ENCODE measurements around the gene FGD2. TPM values are rescaled to one million over a fixed set of nuclear protein-coding genes. Genes with fewer than 3 reads are reported as not detected.

FGD2 gene
- total RNA-seq (10 to 100 TPM in 1 of 5 donors, 1 to 10 TPM in 4; 2.8 to 11.1 (median 3.3) TPM), total RNA-seq (0.59 to 7.4 (median 1.5) reads per million in 29 experiments)
- 5.8 TPM for total RNA-seq (2013)

- Histone ChIP-seq H3K27ac (ENCODE audit: low read length) (peak within 1 kb of the TSS; percentile 34), H3K9me3 (no peaks in the 10 kb centered on the region), H3K36me3 (ENCODE audit: control insufficient read depth in 2 of 2, extremely low read depth in 1 of 2, insufficient read depth in 1 of 2, low read length in 1 of 2) (no peaks in the 10 kb centered on the region), H3K4me1 (ENCODE audit: control insufficient read depth in 1 of 2, extremely low read depth in 1 of 2, insufficient read depth in 2 of 2, low read length in 2 of 2) (peaks cover 0 to 32% of the 10 kb centered on the region in 2 experiments), H3K4me3 (ENCODE audit: control insufficient read depth in 1 of 2, extremely low read depth in 1 of 2, low read length in 1 of 2) (peak within 1 kb of the TSS in 1 of 2 donors; percentile 27), H3K27me3 (replicated peaks in 1 of 2; ENCODE audit: control insufficient read depth in 2 of 2, extremely low read depth in 1 of 2, insufficient read depth in 2 of 2, low read length in 1 of 2) (peaks cover 0 to 3% of the 10 kb centered on the region in 2 experiments)
- H3K9me3 Mint-ChIP-seq, result no peaks in the 10 kb centered on the region
- H3K4me3 Mint-ChIP-seq, result peak within 1 kb of the TSS; percentile 34 to 76 (median 49)
- peak within 1 kb of the TSS; percentile 73 to 81 for H3K27ac Mint-ChIP-seq
- POLR2A ChIA-PET, result no interaction called here
- H3K27me3 Mint-ChIP-seq, result no peaks in the 10 kb centered on the region
- ATAC-seq (replicated peaks in 1 of 4) (no peak), DNase-seq (peak in 1 of 35 experiments; percentile 39)
- no peaks in the 10 kb centered on the region for H3K36me3 Mint-ChIP-seq
- H3K4me1 Mint-ChIP-seq, result peaks cover 13 to 29% (median 21%) of the 10 kb centered on the region in 3 donors
- CTCF ChIA-PET, result interaction anchor here (0.6 to 2.6 kb wide), 4 partner anchors 12 to 120 kb away, joined by 3 to 13 read pairs (median 4); no protein-coding TSS in a partner anchor
- 65% methylated on average over 3 of the region's 14 CpGs for WGBS (ENCODE audit: insufficient coverage)
Observed at GRCh38 chr6:37005061-37005810, at the start of gene FGD2. Gene FGD2, plus strand, starts transcription at chr6:37005655. Its CDS starts 163 bp downstream, at chr6:37005818.

GRCh38 chr6:36955671-36956445, 49.6 kb upstream of the FGD2 start:
- Mint-ChIP-seq H3K4me3 (peak overlapping the region; percentile 73 to 81 (median 79)), H3K36me3 (no peaks in the 10 kb centered on the region), H3K27me3 (no peaks in the 10 kb centered on the region), H3K9me3 (no peaks in the 10 kb centered on the region), H3K4me1 (peaks cover 45 to 52% (median 50%) of the 10 kb centered on the region in 3 donors), H3K27ac (peak overlapping the region; percentile 86 to 88)
- ChIA-PET CTCF (interaction anchor here in 1 of 2 donors (1.2 kb wide), 1 partner anchor 255 kb away, joined by 3 read pairs; no protein-coding TSS in a partner anchor), POLR2A (interaction anchor here in 1 of 2 donors (0.9 to 1.3 kb wide), 2 partner anchors 9 to 10 kb away, joined by 3 read pairs; no protein-coding TSS in a partner anchor)
- peak; percentile 32 to 68 (median 52) for ATAC-seq (replicated peaks in 1 of 4)
- H3K27me3 ChIP-seq (replicated peaks in 1 of 2; ENCODE audit: control insufficient read depth in 2 of 2, extremely low read depth in 1 of 2, insufficient read depth in 2 of 2, low read length in 1 of 2), result no peaks in the 10 kb centered on the region
- peaks cover 24 to 57% of the 10 kb centered on the region in 2 experiments for H3K4me1 ChIP-seq (ENCODE audit: control insufficient read depth in 1 of 2, extremely low read depth in 1 of 2, insufficient read depth in 2 of 2, low read length in 2 of 2)
- H3K9me3 ChIP-seq, result no peaks in the 10 kb centered on the region
- H3K36me3 ChIP-seq (ENCODE audit: control insufficient read depth in 2 of 2, extremely low read depth in 1 of 2, insufficient read depth in 1 of 2, low read length in 1 of 2), result no peaks in the 10 kb centered on the region
- WGBS (ENCODE audit: insufficient coverage), result 73% methylated on average over 7 of the region's 9 CpGs
- no peak overlapping the region for H3K27ac ChIP-seq (ENCODE audit: low read length)
- DNase-seq, result no peak
- peak overlapping the region; percentile 33 to 34 for H3K4me3 ChIP-seq (ENCODE audit: control insufficient read depth in 1 of 2, extremely low read depth in 1 of 2, low read length in 1 of 2)

- peaks cover 24 to 62% of the 10 kb centered on the region in 2 experiments for H3K4me1 ChIP-seq (ENCODE audit: control insufficient read depth in 1 of 2, extremely low read depth in 1 of 2, insufficient read depth in 2 of 2, low read length in 2 of 2)
- DNase-seq (no peak), ATAC-seq (replicated peaks in 1 of 4) (no peak)
- H3K36me3 Mint-ChIP-seq, result no peaks in the 10 kb centered on the region
- H3K9me3 ChIP-seq, result no peaks in the 10 kb centered on the region
- H3K4me1 Mint-ChIP-seq, result peaks cover 50 to 58% (median 56%) of the 10 kb centered on the region in 3 donors
- no peak overlapping the region for H3K27ac ChIP-seq (ENCODE audit: low read length)
- no peaks in the 10 kb centered on the region for H3K9me3 Mint-ChIP-seq
- no peak overlapping the region for H3K4me3 ChIP-seq (ENCODE audit: control insufficient read depth in 1 of 2, extremely low read depth in 1 of 2, low read length in 1 of 2)
- CTCF ChIA-PET, result interaction anchor here in 1 of 2 donors (1.2 kb wide), 1 partner anchor 254 kb away, joined by 3 read pairs; no protein-coding TSS in a partner anchor
- no peaks in the 10 kb centered on the region for H3K27me3 Mint-ChIP-seq
- no peaks in the 10 kb centered on the region for H3K36me3 ChIP-seq (ENCODE audit: control insufficient read depth in 2 of 2, extremely low read depth in 1 of 2, insufficient read depth in 1 of 2, low read length in 1 of 2)
- peak overlapping the region in 1 of 3 donors; percentile 81 for H3K4me3 Mint-ChIP-seq
- H3K27ac Mint-ChIP-seq, result peak overlapping the region; percentile 86 to 88
- POLR2A ChIA-PET, result interaction anchor here (0.6 to 1.3 kb wide), 3 partner anchors 10 to 401 kb away, joined by 3 to 4 read pairs (median 3); no protein-coding TSS in a partner anchor
- no peaks in the 10 kb centered on the region for H3K27me3 ChIP-seq (replicated peaks in 1 of 2; ENCODE audit: control insufficient read depth in 2 of 2, extremely low read depth in 1 of 2, insufficient read depth in 2 of 2, low read length in 1 of 2)
Observed at GRCh38 chr6:36956446-36956820, 49.0 kb upstream of the FGD2 start.

- H3K4me3 ChIP-seq (ENCODE audit: control insufficient read depth in 1 of 2, extremely low read depth in 1 of 2, low read length in 1 of 2), result no peak overlapping the region
- ChIA-PET POLR2A (interaction anchor here in 1 of 2 donors (0.5 kb wide), 1 partner anchor 315 kb away, joined by 6 read pairs; no protein-coding TSS in a partner anchor), CTCF (no interaction called here)
- no peaks in the 10 kb centered on the region for H3K9me3 ChIP-seq
- Mint-ChIP-seq H3K9me3 (no peaks in the 10 kb centered on the region), H3K4me1 (peaks cover 54 to 65% (median 58%) of the 10 kb centered on the region in 3 donors), H3K27me3 (no peaks in the 10 kb centered on the region), H3K36me3 (no peaks in the 10 kb centered on the region), H3K4me3 (no peak overlapping the region), H3K27ac (peak overlapping the region; percentile 36 to 77)
- no peaks in the 10 kb centered on the region for H3K27me3 ChIP-seq (replicated peaks in 1 of 2; ENCODE audit: control insufficient read depth in 2 of 2, extremely low read depth in 1 of 2, insufficient read depth in 2 of 2, low read length in 1 of 2)
- H3K4me1 ChIP-seq (ENCODE audit: control insufficient read depth in 1 of 2, extremely low read depth in 1 of 2, insufficient read depth in 2 of 2, low read length in 2 of 2), result peaks cover 27 to 74% of the 10 kb centered on the region in 2 experiments
- DNase-seq (no peak), ATAC-seq (replicated peaks in 1 of 4) (no peak)
- H3K36me3 ChIP-seq (ENCODE audit: control insufficient read depth in 2 of 2, extremely low read depth in 1 of 2, insufficient read depth in 1 of 2, low read length in 1 of 2), result no peaks in the 10 kb centered on the region
- WGBS (ENCODE audit: insufficient coverage), result 95% methylated on average over 7 of the region's 9 CpGs
- H3K27ac ChIP-seq (ENCODE audit: low read length), result no peak overlapping the region
Observed at GRCh38 chr6:36957773-36958271, 47.6 kb upstream of the FGD2 start.

- ChIA-PET POLR2A (no interaction called here), CTCF (interaction anchor here in 1 of 2 donors (0.5 kb wide), 1 partner anchor 66 kb away, joined by 3 read pairs; no protein-coding TSS in a partner anchor)
- Histone ChIP-seq H3K4me1 (ENCODE audit: control insufficient read depth in 1 of 2, extremely low read depth in 1 of 2, insufficient read depth in 2 of 2, low read length in 2 of 2) (peaks cover 28 to 76% of the 10 kb centered on the region in 2 experiments), H3K9me3 (no peaks in the 10 kb centered on the region), H3K27ac (ENCODE audit: low read length) (no peak overlapping the region), H3K4me3 (ENCODE audit: control insufficient read depth in 1 of 2, extremely low read depth in 1 of 2, low read length in 1 of 2) (no peak overlapping the region), H3K36me3 (ENCODE audit: control insufficient read depth in 2 of 2, extremely low read depth in 1 of 2, insufficient read depth in 1 of 2, low read length in 1 of 2) (no peaks in the 10 kb centered on the region), H3K27me3 (replicated peaks in 1 of 2; ENCODE audit: control insufficient read depth in 2 of 2, extremely low read depth in 1 of 2, insufficient read depth in 2 of 2, low read length in 1 of 2) (no peaks in the 10 kb centered on the region)
- ATAC-seq (replicated peaks in 1 of 4) (no peak), DNase-seq (no peak)
- no peaks in the 10 kb centered on the region for H3K9me3 Mint-ChIP-seq
- H3K4me1 Mint-ChIP-seq, result peaks cover 54 to 68% (median 62%) of the 10 kb centered on the region in 3 donors
- no peaks in the 10 kb centered on the region for H3K36me3 Mint-ChIP-seq
- no peak overlapping the region for H3K4me3 Mint-ChIP-seq
- H3K27ac Mint-ChIP-seq, result no peak overlapping the region
- H3K27me3 Mint-ChIP-seq, result no peaks in the 10 kb centered on the region
- WGBS (ENCODE audit: insufficient coverage), result 93% methylated on average over 44 of the region's 44 CpGs
Observed at GRCh38 chr6:36958775-36959554, 46.5 kb upstream of the FGD2 start.
